Gastroesophageal sphincter (tissue), 4 donors: ENCODE data around the gene CC2D2A. TPM values are rescaled to one million over a fixed set of nuclear protein-coding genes. Genes with fewer than 3 reads are reported as not detected.

ENCODE experiments used
- ATAC-seq: fragments of 150-250 bp; one replicate; pipeline ENCODE4 v1.9.1; 2016; ENCODE audit warnings: mild to moderate bottlenecking, moderate library complexity
- H3K27ac ChIP-seq, 4 donors: fragments of 200-600 bp; sonication (generic) in 3 of 4; 1 replicate in 3 of 4; 2 replicates in 1 of 4; pipeline ENCODE4 v1.5.1; 2016 to 2019
- H3K27me3 ChIP-seq: fragments of 200-600 bp; sonication (generic); one replicate; pipeline ENCODE4 v1.5.1; 2019
- H3K36me3 ChIP-seq, 2 donors: fragments of 200-600 bp; sonication (generic); one replicate each; pipeline ENCODE4 v1.5.1; 2019; ENCODE audit warnings: control low read depth in 1 of 2
- H3K4me1 ChIP-seq, 3 donors: fragments of 200-600 bp; sonication (generic); 1 replicate in 2 of 3; 2 replicates in 1 of 3; pipeline ENCODE4 v1.5.1; 2016 to 2019; ENCODE audit warnings: control low read depth in 2 of 3
- H3K4me3 ChIP-seq, 2 donors: fragments of 200-600 bp; sonication (generic); one replicate each; pipeline ENCODE4 v1.5.1; 2019; ENCODE audit warnings: mild to moderate bottlenecking in 1 of 2, moderate library complexity in 1 of 2
- H3K9me3 ChIP-seq, 3 donors: fragments of 200-600 bp; sonication (generic); one replicate each; pipeline ENCODE4 v1.5.1; 2017 to 2019; ENCODE audit warnings: control low read depth in 2 of 3
- EP300 ChIP-seq: sonication (generic); formaldehyde crosslinking; IDR thresholded peaks from one replicate; pipeline ENCODE4 v1.6.1; 2017; ENCODE audit warnings: antibody characterized with exemption, mild to moderate bottlenecking
- POLR2A ChIP-seq, 2 donors: fragments of 450-650 bp; IDR thresholded peaks; one replicate each; pipeline ENCODE4 v1.6.1; 2017; ENCODE audit warnings: antibody characterized with exemption in 2 of 2, mild to moderate bottlenecking in 2 of 2, moderate library complexity in 1 of 2
- POLR2AphosphoS5 ChIP-seq: sonication (generic); formaldehyde crosslinking; IDR thresholded peaks from one replicate; pipeline ENCODE4 v1.6.1; 2017; ENCODE audit warnings: antibody characterized with exemption
- WGBS, 2 donors: methylation state at CpG; one replicate each; pipeline ENCODE4 v1.1.5; 2018; ENCODE audit warnings: low coverage in 1 of 2; 5-methylcytosine and 5-hydroxymethylcytosine counted together
- total RNA-seq, 4 donors: library from RNA; depleted of rRNA; stranded (reverse); fragments of >200 nt; gene quantifications; one replicate each; pipeline ENCODE4 v1.1.0, GENCODE V29; 2016
- TF ChIP-seq, protein P1 (sequence below), 4 experiments: fragments of 200-600 bp in 2 of 4; fragments of 450-650 bp in 2 of 4; sonication (generic) in 1 of 4; IDR thresholded peaks; one replicate each; pipeline ENCODE4 v1.5.1; 2017 to 2019; ENCODE audit warnings: antibody characterized with exemption in 4 of 4, mild to moderate bottlenecking in 2 of 4, moderate library complexity in 2 of 4

CC2D2A gene
- total RNA-seq, 4 donors from 2014 or later = 31.8 to 80.5 (median 58.0) TPM

GRCh38 chr4:15569746-15570145, 100.1 kb downstream of the CC2D2A start:
- TF ChIP-seq, protein P1, sequence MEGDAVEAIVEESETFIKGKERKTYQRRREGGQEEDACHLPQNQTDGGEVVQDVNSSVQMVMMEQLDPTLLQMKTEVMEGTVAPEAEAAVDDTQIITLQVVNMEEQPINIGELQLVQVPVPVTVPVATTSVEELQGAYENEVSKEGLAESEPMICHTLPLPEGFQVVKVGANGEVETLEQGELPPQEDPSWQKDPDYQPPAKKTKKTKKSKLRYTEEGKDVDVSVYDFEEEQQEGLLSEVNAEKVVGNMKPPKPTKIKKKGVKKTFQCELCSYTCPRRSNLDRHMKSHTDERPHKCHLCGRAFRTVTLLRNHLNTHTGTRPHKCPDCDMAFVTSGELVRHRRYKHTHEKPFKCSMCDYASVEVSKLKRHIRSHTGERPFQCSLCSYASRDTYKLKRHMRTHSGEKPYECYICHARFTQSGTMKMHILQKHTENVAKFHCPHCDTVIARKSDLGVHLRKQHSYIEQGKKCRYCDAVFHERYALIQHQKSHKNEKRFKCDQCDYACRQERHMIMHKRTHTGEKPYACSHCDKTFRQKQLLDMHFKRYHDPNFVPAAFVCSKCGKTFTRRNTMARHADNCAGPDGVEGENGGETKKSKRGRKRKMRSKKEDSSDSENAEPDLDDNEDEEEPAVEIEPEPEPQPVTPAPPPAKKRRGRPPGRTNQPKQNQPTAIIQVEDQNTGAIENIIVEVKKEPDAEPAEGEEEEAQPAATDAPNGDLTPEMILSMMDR (IDR thresholded peaks at IDR 0.05) = no peak
- H3K4me1 ChIP-seq = no peaks in the 10 kb centered on the region
- no peak overlapping the region for H3K27ac ChIP-seq
- no peak overlapping the region for H3K4me3 ChIP-seq
- H3K9me3 ChIP-seq = no peaks in the 10 kb centered on the region
- peaks cover 0 to 89% of the 10 kb centered on the region in 2 donors for H3K36me3 ChIP-seq
- WGBS, 2 donors = 79 to 90% methylated on average over 3 to 5 of the region's 5 CpGs
- ATAC-seq = no peak
- no peaks in the 10 kb centered on the region for H3K27me3 ChIP-seq

- no peak for ATAC-seq
- H3K9me3 ChIP-seq = no peaks in the 10 kb centered on the region
- WGBS, 2 donors = 57 to 60% methylated on average over 1 of the region's 2 CpGs
These were observed 106.3 kb downstream of the CC2D2A start for GRCh38 chr4:15575966-15576365.

GRCh38 chr4:15577508-15577907, 107.8 kb downstream of the CC2D2A start:
- ATAC-seq = no peak
- H3K27ac ChIP-seq = no peak overlapping the region
- no peaks in the 10 kb centered on the region for H3K27me3 ChIP-seq
- TF ChIP-seq EP300 (no peak), POLR2AphosphoS5 (no peak), POLR2A (IDR thresholded peaks at IDR 0.05) (no peak)
- TF ChIP-seq, protein P1 (IDR thresholded peaks at IDR 0.05) = no peak
- H3K4me1 ChIP-seq = no peaks in the 10 kb centered on the region
- H3K9me3 ChIP-seq = no peaks in the 10 kb centered on the region
- H3K4me3 ChIP-seq = no peak overlapping the region
- H3K36me3 ChIP-seq = peaks cover 0 to 72% of the 10 kb centered on the region in 2 donors

More at GRCh38 chr4:15575966-15576365, 106.3 kb downstream of the CC2D2A start:
- Histone ChIP-seq H3K36me3 (peaks cover 0 to 72% of the 10 kb centered on the region in 2 donors), H3K4me1 (no peaks in the 10 kb centered on the region), H3K27me3 (no peaks in the 10 kb centered on the region), H3K4me3 (no peak overlapping the region), H3K27ac (no peak overlapping the region)
- TF ChIP-seq EP300 (no peak), POLR2AphosphoS5 (no peak), POLR2A (IDR thresholded peaks at IDR 0.05) (no peak)
- TF ChIP-seq, protein P1 (IDR thresholded peaks at IDR 0.05) = no peak

- H3K27ac ChIP-seq = no peak overlapping the region
- H3K4me3 ChIP-seq = no peak overlapping the region
- peaks cover 0 to 14% (median 3%) of the 10 kb centered on the region in 3 donors for H3K4me1 ChIP-seq
- no peaks in the 10 kb centered on the region for H3K9me3 ChIP-seq
- TF ChIP-seq POLR2A (IDR thresholded peaks at IDR 0.05) (no peak), EP300 (no peak), POLR2AphosphoS5 (no peak)
- TF ChIP-seq, protein P1 (IDR thresholded peaks at IDR 0.05) = no peak
- 88 to 100% methylated on average over 1 of the region's 1 CpG for WGBS, 2 donors
- ATAC-seq = no peak
- H3K36me3 ChIP-seq = peaks cover 0 to 33% of the 10 kb centered on the region in 2 donors
- H3K27me3 ChIP-seq = no peaks in the 10 kb centered on the region
These were observed 115.1 kb downstream of the CC2D2A start for GRCh38 chr4:15584785-15585184.

DNA sequence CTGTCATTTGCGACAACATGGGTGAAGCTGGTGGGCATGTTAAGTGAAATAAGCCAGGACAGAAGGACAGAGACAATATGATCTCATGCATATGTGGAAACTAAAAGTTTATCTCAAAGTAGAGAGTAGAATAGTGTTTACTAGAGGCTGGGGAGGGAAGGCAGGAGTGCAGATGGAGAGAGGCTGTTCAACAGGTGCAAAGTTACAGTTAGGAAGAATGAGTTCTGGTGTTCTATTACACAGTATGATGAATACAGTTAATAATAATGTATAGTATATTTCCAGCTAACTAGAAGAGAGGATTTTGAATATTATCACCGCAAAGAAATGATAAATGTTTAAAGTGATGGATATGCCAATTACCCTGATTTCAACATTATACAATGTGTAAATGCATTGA, 115.6 kb downstream of the CC2D2A start:
- no peak overlapping the region for H3K27ac ChIP-seq
- no peak for ATAC-seq
- no peak for TF ChIP-seq POLR2AphosphoS5
- no peak for TF ChIP-seq EP300
- no peak for TF ChIP-seq POLR2A (IDR thresholded peaks at IDR 0.05)
- TF ChIP-seq, protein P1 (IDR thresholded peaks at IDR 0.05) = no peak
- H3K9me3 ChIP-seq = no peaks in the 10 kb centered on the region
- peaks cover 0 to 14% (median 3%) of the 10 kb centered on the region in 3 donors for H3K4me1 ChIP-seq
- H3K36me3 ChIP-seq = peaks cover 0 to 33% of the 10 kb centered on the region in 2 donors
- WGBS, 2 donors = 93 to 100% methylated on average over 2 of the region's 2 CpGs
- no peak overlapping the region for H3K4me3 ChIP-seq
- no peaks in the 10 kb centered on the region for H3K27me3 ChIP-seq
